GM12892 (cell line): Measurements from ENCODE around the gene MED25.

Experiments used
- DNase-seq: peaks from one replicate; pipeline ENCODE4 v3.0.0; 2011; ENCODE audit not compliant: insufficient read length
- FAIRE-seq: peaks from 2 replicates; lab custom pipeline; 2011; peaks lifted over from hg19 to GRCh38; lab: Jason Lieb, UNC
- POLR2A ChIP-seq: IDR thresholded peaks from 2 replicates; pipeline ENCODE4 v1.6.1; 2011; ENCODE audit warnings: low read depth, low read length, control low read depth
- POLR2AphosphoS5 ChIP-seq: IDR thresholded peaks from 2 replicates; pipeline ENCODE4 v1.6.1; 2011; ENCODE audit warnings: low read depth, low read length, control low read depth
- TAF1 ChIP-seq: IDR thresholded peaks from 2 replicates; pipeline ENCODE4 v1.6.1; 2011; ENCODE audit warnings: low read depth, mild to moderate bottlenecking, control low read depth, low read length, borderline replicate concordance

The MED25 gene

DNA sequence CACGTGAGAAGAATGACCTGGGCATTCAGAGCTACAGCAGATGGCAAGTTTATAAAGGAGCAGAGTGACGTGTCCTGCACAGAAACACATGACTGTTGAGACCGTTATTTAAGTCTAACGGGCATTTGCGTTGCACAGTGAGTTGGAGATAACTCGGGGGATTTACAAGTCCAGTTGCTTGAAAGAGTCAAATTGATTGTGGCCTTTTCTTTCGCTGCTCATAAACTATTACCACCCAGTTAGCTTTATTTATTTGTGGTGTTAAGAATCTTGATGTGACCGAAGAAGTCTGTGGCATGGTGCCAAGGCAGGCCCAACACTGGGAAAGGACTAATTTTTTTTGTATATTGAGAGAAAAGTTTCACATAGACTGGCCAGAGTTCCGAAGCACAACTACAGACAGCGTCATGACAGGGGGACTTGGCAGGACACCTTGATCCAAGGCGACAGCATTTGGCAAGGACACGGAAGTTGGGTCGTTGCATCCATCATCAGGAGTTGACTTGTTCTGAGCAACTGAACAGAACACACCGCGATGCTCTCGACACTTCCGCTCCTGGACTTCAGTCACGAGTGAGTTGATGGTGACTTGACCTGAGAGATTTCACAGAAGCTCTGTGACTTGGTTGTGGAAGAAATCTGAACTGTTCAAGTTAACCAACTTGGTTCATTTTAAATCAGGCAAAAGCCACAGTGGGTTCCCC, 20.9 kb downstream of the MED25 start:
- TF ChIP-seq POLR2AphosphoS5, result no peak
- TF ChIP-seq POLR2A, result no peak
- no peak for TF ChIP-seq TAF1
- FAIRE-seq, result no peak

DNA sequence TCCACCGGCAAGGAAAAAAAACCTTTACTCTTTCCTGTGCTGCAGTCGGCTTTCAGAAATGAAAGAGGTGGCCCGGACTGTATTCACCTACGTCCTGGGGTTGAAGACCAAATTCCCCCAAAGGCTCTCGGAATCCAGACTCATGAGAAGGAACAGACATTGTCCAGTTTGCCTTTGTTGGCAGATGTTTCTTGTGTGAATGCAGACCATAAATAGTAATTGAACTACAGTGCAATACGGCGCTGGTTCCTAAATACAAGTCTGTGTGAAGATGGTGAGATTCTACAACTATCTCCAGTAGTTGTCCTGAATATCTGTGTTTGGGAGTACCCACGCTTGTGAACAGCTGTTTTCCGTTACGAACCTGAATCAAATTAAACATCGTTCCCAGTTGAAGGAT, 21.6 kb downstream of the MED25 start:
- no peak for DNase-seq
- FAIRE-seq, result no peak
- TF ChIP-seq POLR2A, result no peak
- TF ChIP-seq POLR2AphosphoS5, result no peak
- TF ChIP-seq TAF1, result no peak

More for the DNA sequence above, 20.9 kb downstream of the MED25 start:
- DNase-seq, result no peak

DNA sequence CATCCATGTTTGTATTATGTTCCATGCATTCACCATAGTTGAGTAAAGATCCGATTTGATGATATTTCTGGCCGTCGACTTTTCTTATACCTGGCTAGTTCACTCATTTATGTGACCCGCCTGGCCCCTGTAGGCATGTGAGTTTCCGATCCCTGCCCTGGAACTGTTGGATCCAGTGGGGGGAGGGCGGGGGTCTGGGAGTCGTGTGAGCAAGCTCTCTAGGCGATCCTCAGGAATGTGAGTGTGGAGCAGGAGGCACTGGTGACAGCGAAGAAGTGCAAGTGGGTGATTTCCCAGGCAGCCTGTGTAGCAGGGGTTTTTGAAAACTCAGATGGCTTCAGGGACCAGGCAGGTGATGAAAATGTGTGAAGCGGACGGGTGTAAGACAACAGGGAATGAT, 22.2 kb downstream of the MED25 start:
- no peak for FAIRE-seq
- TF ChIP-seq POLR2A, result no peak
- no peak for TF ChIP-seq TAF1
- TF ChIP-seq POLR2AphosphoS5, result no peak
- no peak for DNase-seq

DNA sequence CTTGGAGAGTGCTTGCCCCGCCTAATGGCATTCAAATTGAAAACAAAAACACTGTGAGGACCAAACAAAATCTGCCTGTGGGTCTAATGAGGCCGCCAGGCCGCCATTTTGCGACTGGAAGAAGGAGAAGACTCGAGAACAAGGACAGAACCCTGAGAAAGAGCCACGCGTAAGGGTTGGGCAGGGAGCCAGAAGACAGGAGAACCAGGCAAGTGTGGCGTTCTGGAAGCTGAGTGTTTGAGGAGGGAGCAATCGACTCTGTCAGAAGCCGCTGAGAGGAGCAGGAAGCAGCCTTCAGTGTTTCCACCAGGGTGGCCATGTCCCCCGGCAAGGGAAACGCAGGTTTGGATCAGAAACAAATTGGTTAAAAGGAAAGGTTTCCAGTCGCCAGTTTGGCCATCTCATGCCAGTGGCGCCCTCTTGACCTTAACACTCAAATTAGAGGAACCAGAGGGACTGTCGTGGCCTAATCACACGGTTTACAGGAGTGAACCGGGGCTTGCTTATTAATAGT, 22.7 kb downstream of the MED25 start:
- TF ChIP-seq POLR2A (no peak), TAF1 (no peak), POLR2AphosphoS5 (no peak)
- DNase-seq (no peak), FAIRE-seq (no peak)

DNA sequence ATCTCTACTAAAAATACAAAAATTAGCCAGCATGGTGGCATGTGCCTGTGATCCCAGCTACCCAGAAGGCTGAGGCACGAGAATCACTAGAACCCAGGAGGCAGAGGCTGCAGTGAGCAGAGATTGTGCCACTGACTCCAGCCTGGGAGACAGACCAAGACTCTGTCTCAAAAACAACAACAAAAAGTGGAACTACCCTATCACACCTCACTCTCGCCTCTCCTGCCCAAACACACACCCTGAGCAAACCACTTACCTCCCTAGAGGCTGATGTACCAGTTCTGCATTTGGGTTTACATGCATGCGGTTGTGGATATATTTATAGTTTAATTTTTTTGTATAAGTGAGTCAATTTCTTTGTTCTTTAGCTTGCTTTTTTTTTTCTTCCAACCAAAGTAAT, 25.2 kb downstream of the MED25 start:
- no peak for DNase-seq
- TF ChIP-seq TAF1 (no peak), POLR2AphosphoS5 (no peak), POLR2A (no peak)

DNA sequence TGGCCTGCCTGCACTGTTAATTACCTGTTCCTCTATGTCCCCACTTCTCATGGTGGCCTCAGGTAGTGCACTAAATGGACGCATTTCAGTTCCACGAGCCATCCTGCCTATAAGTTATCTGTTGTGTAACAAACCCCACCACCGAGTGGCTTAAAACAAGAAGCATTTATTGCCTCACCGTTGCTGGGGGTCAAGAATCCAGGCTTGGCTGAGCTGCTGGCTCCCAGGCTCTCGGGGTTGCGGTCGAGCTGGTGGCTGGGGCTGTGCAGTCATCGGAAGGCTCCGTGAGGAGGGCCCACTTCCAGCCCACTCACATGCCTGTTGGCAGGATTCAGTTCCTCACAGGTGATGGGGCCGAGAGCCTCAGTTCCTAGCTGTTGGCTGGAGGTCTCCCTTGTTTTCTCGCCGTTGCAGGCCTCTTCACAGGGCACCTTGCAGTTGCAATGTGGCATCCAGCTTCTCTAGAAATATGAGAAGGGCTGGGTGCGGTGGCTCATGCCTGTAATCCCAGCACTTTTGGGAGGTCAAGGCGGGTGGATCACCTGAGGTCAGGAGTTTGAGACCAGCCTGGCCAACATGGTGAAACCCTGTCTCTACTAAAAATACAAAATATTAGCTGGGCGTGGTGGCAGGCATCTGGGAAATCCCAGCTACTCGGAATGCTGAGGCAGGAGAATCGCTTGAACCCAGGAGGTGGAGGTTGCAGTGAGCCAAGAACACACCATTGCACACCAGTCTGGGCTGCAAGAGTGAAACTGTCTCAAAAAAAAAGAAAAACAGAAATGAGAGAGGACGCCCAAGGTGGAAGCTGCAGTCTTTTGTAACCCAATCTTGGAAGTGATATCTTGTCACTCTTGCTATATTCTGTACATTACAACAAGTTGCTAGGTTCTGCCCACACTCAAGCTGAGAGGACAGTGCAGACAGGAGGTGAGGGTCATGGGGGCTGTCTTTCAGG, 26.3 kb downstream of the MED25 start:
- DNase-seq (no peak), FAIRE-seq (no peak)
- TF ChIP-seq TAF1, result no peak
- no peak for TF ChIP-seq POLR2AphosphoS5
- no peak for TF ChIP-seq POLR2A

More for the DNA sequence above, 25.2 kb downstream of the MED25 start:
- no peak for FAIRE-seq

DNA sequence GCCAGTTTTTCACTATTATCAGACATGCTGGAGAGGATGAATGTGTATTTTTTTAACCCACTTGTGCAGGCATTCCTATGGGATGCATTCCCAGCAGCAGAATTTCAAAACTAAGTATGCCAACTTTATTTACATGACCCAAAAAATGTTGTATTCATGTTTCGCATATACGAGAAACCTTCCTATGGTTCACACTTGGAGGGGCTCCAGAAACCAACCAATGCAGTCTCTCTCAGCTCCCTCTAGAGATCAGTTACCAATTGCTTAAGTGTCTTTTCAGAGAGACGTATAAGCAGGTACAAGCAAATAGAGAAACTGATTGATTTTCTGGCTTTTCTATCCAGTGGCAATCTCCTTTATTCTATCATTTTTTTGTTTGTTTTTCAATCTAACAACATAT, 27.3 kb downstream of the MED25 start:
- TF ChIP-seq TAF1 (no peak), POLR2AphosphoS5 (no peak), POLR2A (no peak)
- DNase-seq, result no peak
- FAIRE-seq, result no peak

DNA sequence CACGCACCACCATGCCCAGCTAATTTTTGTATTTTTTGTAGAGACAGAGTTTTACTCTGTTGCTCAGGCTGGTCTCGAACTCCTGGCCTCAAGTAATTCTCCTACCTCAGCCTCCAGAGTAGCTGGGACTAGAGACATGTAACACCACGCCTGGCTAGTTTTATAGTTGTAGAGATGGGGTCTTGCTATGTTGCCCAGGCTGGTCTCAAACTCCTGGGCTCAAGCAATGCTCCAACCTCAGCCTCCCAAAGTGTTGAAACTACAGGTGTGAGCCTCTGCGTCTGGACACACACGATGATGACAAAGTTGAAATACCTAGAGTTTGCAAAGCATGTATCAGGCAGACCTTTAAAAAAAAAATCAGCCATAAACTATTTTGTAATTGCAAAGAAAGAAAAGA, 28.3 kb downstream of the MED25 start:
- no peak for FAIRE-seq
- no peak for TF ChIP-seq POLR2A
- DNase-seq, result no peak

DNA sequence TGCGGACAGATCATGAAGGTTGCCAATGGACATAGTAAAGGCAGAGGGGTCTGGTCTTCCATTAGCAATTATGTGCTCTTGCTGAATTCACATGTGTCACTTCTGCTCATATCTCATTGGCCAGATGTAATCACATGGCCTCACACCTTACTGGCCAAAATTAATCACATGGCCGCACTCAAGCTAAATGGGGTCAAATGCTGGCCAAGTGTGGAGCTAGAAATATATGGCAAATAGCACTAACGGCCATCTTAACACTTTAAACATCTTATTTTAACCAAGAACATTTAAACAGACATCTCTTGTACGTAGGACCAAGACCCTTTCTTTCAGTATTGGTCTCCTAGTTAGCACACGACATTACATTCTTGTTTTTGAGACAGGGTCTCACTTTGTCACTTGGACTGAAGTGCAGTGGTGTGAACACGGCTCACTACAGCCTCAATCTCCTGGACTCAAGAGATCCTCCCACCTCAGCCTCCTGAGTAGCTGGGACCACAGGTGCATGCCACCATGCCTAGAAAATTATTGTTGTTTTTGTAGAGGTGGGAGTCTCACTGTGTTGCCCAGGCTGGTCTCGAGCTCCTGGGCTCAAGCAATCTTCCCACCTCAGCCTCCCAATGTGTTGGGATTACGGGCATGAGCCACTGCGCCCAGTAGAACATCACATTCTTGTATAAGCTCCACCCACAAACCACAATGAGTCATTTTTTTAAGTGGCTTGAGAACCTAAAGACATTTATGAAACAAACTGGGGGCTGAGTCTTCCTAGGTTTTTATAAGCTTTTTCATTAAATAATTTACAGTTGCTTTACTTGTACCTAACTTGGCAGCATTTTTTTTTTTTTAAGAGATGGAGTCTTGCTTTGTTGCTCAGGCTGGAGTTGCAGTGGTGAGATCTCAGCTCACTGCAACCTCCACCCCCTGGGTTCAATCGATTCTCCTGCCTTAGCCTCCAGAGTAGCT, 29.9 kb downstream of the MED25 start:
- FAIRE-seq (no peak), DNase-seq (no peak)
- no peak for TF ChIP-seq TAF1
- no peak for TF ChIP-seq POLR2A
- TF ChIP-seq POLR2AphosphoS5, result no peak

DNA sequence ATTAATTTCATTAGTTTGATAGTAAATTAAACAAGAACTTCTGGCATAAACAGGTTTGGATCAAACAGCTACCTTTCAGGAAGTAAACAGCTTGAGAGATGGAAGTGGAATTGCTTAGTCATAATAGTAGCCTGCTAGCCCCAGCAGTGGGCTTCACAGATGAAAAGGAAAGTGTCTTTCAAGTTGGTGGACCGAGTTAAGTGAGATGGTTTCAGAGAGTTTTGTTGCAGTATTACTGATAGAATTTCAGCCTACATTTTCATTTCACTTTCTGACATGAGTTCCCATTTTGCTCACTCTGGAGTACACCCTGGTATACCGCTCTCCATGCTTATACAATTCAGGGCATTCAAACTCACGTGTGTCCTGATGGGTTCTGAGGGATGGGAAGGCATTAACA, 30.8 kb downstream of the MED25 start:
- DNase-seq (no peak), FAIRE-seq (no peak)
- TF ChIP-seq POLR2A (no peak), TAF1 (no peak), POLR2AphosphoS5 (no peak)
